Thoracic aorta (tissue), 2 donors: ENCODE results near the gene WNT7A. TPM values are rescaled to one million over a fixed set of nuclear protein-coding genes. Genes with fewer than 3 reads are reported as not detected.
"Not testable (repeated sequence)": the region's sequence is repeated elsewhere in the genome, so short reads cannot be mapped to it uniquely, and the experiment has no call there.

ENCODE experiments used
- ATAC-seq: fragments of 150-250 bp; one replicate; pipeline ENCODE4 v1.8.0; 2017; ENCODE audit warnings: low read depth; ENCODE audit not compliant: insufficient number of reproducible peaks, low FRiP score
- DNase-seq: peaks from one replicate; pipeline ENCODE4 v3.0.0-alpha.2; 2020; ENCODE audit warnings: low spot score
- H3K27ac ChIP-seq, 2 donors: fragments of 200-600 bp; sonication (generic); 1 replicate in 1 of 2; 2 replicates in 1 of 2; pipeline ENCODE4 v1.5.1; 2016; ENCODE audit warnings: mild to moderate bottlenecking in 2 of 2, moderate library complexity in 2 of 2
- H3K27me3 ChIP-seq: fragments of 200-600 bp; sonication (generic); replicated peaks from 2 replicates; pipeline ENCODE4 v1.6.0; 2016; ENCODE audit warnings: mild to moderate bottlenecking; ENCODE audit not compliant: insufficient read depth
- H3K36me3 ChIP-seq: fragments of 200-600 bp; sonication (generic); one replicate; pipeline ENCODE4 v1.5.1; 2016
- H3K4me1 ChIP-seq, 2 donors: fragments of 200-600 bp; sonication (generic); 1 replicate in 1 of 2; 2 replicates in 1 of 2; pipeline versions ENCODE4 v1.5.1 to v1.6.0; 2016; ENCODE audit warnings: low read depth in 2 of 2, mild to moderate bottlenecking in 1 of 2; ENCODE audit not compliant: control insufficient read depth in 1 of 2
- H3K4me3 ChIP-seq: fragments of 200-600 bp; sonication (generic); 2 replicates; pipeline ENCODE4 v1.5.1; 2016; ENCODE audit warnings: mild to moderate bottlenecking
- H3K9me3 ChIP-seq: fragments of 200-600 bp; sonication (generic); 2 replicates; pipeline ENCODE4 v1.5.1; 2016
- total RNA-seq, 2 donors: library from RNA; depleted of rRNA; stranded (reverse); fragments of >200 nt; gene quantifications; one replicate each; pipeline versions ENCODE4 v1.1.0 to v1.2.3, GENCODE V29; 2016
- TF ChIP-seq, protein P1 (sequence below): fragments of 200-600 bp; sonication (generic); IDR thresholded peaks from one replicate; pipeline ENCODE4 v1.5.1; 2019; ENCODE audit warnings: antibody characterized with exemption

WNT7A gene
- total RNA-seq, 2 donors from 2014 or later, result not detected

DNA sequence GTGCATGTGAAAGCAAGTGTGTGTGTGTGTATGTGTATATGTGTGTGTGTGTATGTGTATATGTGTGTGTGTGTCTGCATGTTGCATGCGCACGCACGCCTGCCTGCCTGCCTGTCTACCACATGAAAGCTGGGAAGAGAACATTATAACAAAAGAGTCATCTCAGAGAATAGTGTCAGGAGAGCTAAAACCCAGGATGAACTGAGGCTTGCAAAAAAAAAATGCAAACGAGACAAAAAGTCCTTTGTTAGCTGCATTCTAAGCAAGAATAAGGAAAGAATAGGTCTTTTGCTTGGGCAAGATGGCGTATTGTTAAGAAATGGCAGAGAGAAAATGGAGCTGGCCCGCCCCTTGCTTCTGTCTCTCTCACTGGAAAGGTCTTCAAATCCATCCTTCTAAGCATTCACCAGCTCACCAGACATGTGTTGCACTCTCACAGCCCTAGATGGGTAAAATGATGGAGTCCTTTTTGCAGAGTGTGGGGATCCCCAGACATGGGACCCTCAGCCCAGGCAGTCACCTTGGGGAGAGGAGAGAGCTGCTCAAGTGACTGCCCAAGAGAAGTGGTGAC, 16.4 kb downstream of the WNT7A start:
- H3K9me3 ChIP-seq, result no peaks in the 10 kb centered on the region
- H3K27me3 ChIP-seq, result peaks cover 5% of the 10 kb centered on the region
- no peak overlapping the region for H3K4me3 ChIP-seq
- no peak overlapping the region for H3K27ac ChIP-seq
- no peaks in the 10 kb centered on the region for H3K36me3 ChIP-seq
- TF ChIP-seq, protein P1, sequence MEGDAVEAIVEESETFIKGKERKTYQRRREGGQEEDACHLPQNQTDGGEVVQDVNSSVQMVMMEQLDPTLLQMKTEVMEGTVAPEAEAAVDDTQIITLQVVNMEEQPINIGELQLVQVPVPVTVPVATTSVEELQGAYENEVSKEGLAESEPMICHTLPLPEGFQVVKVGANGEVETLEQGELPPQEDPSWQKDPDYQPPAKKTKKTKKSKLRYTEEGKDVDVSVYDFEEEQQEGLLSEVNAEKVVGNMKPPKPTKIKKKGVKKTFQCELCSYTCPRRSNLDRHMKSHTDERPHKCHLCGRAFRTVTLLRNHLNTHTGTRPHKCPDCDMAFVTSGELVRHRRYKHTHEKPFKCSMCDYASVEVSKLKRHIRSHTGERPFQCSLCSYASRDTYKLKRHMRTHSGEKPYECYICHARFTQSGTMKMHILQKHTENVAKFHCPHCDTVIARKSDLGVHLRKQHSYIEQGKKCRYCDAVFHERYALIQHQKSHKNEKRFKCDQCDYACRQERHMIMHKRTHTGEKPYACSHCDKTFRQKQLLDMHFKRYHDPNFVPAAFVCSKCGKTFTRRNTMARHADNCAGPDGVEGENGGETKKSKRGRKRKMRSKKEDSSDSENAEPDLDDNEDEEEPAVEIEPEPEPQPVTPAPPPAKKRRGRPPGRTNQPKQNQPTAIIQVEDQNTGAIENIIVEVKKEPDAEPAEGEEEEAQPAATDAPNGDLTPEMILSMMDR, result no peak
- ATAC-seq, result no peak
- DNase-seq, result no peak
- no peaks in the 10 kb centered on the region for H3K4me1 ChIP-seq

DNA sequence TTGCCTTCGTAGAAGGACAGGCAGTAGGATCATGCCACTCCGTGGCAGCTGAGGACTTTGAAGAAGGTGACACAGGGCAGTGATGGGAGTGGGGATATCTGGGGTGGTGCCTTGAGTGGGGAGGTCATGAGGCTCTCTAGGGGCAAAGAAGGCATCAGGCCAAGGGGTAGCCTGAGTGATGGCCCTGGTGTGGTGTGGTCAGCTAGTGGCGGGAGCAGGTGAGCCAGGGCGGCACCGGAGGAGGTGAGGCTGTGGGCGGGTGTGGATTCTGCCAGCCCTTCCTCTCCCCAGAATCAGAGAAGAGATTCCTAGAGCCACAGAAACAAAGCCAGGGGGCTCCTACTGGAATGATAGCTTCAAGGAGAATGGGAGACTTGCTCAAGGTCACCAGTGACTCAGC, 18.4 kb downstream of the WNT7A start:
- DNase-seq, result no peak

DNA sequence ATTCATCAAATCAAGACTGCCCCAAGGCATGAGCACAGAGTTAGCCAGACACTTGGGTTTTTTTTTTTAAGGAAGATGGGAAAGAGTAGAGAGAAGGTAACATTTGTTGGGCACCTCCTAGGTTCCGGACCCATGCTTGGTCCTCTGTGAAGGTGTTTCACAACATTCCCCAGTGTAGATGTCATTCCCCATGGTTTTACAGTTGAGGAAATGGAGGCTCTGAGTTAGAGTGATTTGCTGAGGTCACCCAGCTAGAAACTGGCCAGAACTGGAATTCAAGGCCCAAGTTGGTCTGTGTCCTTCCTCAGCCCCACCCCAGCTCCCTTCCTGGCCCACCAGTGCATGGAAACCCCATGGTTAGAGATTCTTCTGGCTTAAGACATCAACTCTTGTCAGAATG, 19.9 kb downstream of the WNT7A start:
- Histone ChIP-seq H3K27me3 (peaks cover 5% of the 10 kb centered on the region), H3K4me3 (no peak overlapping the region), H3K36me3 (no peaks in the 10 kb centered on the region), H3K27ac (no peak overlapping the region), H3K9me3 (no peaks in the 10 kb centered on the region), H3K4me1 (no peaks in the 10 kb centered on the region)
- DNase-seq (no peak), ATAC-seq (no peak)
- TF ChIP-seq, protein P1, result no peak

More for the DNA sequence above, 18.4 kb downstream of the WNT7A start:
- TF ChIP-seq, protein P1, result no peak
- Histone ChIP-seq H3K4me1 (no peaks in the 10 kb centered on the region), H3K27ac (no peak overlapping the region), H3K27me3 (peaks cover 5% of the 10 kb centered on the region), H3K4me3 (no peak overlapping the region), H3K9me3 (no peaks in the 10 kb centered on the region), H3K36me3 (no peaks in the 10 kb centered on the region)
- no peak for ATAC-seq

DNA sequence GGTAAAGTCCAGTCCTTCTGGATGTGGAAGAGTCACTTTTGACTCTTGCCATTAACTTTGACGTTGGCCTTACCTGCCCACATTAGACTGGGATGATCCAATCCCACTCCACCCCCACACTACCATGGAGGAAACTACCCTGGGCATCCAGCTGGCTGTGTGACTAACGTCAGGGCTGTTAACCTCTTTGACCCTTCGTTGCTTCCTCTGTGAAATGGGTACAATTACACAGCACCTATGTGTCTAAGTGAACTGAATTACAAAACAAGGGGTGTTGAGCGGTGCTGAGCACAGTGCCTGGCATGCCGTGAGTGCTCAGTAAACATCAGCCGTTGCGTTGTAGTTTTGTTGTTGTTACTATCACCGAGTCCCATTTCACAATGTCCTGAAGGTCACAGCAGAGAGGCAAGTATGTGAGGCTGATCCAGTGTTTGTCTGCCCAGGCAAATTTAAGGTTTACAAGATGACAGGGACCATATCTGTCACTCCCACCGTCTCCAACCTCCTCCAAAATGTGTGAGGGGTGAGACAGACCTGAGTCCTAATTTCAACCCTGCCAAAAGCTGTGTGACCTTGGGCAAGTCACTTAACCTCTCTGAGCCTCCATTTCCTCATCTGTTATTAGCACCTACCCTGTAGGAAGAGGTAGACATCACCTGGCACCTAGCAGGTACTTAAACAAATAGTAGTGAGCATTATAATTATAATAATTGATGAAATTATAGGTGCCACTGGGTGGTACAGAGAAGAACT, 20.9 kb downstream of the WNT7A start:
- Histone ChIP-seq H3K27me3 (peaks cover 5% of the 10 kb centered on the region), H3K36me3 (no peaks in the 10 kb centered on the region), H3K4me3 (no peak overlapping the region), H3K4me1 (no peaks in the 10 kb centered on the region), H3K27ac (no peak overlapping the region), H3K9me3 (no peaks in the 10 kb centered on the region)
- ATAC-seq (no peak), DNase-seq (no peak)
- TF ChIP-seq, protein P1, result no peak

DNA sequence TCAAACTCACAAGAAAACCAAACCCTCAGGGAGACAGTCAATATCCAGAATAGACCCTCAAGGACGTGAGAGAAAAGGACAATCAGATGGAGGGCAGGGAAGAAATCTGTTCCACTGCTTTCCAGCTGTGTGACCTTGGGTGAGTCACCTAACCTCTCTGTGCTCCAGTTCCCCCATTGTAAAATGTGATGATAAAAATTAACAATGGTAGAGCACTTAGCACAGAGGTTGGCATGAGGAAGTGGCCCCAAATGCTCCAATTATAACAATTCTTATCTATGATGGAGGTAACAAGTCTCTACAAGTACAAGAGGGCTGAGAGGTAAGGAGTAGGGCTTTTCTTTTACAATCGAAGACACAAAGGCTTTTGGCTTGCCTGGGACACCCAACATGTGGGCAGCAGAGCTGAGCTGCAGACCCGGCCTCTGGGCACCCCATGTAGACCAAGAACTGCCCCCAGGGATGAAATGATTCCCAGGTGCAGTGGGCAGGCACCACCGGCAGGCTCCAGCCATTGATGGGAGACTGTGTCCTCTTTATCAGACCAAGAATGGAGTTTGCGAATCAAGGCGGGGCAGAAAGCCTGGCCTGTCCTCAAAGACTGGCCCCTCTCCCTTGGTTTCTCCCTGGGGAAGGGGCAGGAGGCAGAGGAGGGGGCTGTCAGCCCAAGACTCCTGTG, 22.0 kb downstream of the WNT7A start:
- Histone ChIP-seq H3K27me3 (peaks cover 5% of the 10 kb centered on the region), H3K36me3 (no peaks in the 10 kb centered on the region), H3K4me3 (no peak overlapping the region), H3K4me1 (no peaks in the 10 kb centered on the region), H3K27ac (no peak overlapping the region), H3K9me3 (no peaks in the 10 kb centered on the region)
- ATAC-seq, result no peak
- no peak for DNase-seq
- TF ChIP-seq, protein P1, result no peak

DNA sequence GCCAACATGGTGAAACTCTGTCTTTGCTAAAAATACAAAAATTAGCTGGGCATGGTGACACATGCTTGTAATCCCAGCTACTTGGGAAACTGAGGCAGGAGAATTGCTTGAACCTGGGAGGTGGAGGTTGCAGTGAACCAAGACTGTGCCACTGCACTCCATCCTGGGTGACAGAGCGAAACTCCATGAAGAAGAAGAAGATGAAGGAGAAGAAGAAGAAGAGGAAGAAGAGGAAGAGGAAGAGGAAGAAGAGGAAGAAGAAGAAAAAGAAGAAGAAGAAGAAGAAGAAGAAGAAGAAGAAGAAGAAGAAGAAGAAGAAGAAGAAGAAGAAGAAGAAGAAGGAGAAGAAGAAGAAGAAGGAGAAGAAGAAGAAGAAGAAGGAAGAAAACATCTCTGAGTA, 23.2 kb downstream of the WNT7A start:
- not testable (repeated sequence) for H3K4me3 ChIP-seq, H3K27me3 ChIP-seq, H3K9me3 ChIP-seq, H3K36me3 ChIP-seq, ATAC-seq, DNase-seq, H3K4me1 ChIP-seq, H3K27ac ChIP-seq
